Neuronal stem cell (in vitro differentiated cells): ENCODE data around the gene GPC5.
"Not testable (repeated sequence)": the region's sequence is repeated elsewhere in the genome, so short reads cannot be mapped to it uniquely, and the experiment has no call there.

Source experiments
- DNase-seq: peaks from one replicate; pipeline ENCODE4 v3.0.0-alpha.2; 2013; ENCODE audit warnings: low spot score
- H2AFZ ChIP-seq: one replicate; pipeline ENCODE4 v1.6.1; 2013; ENCODE audit warnings: mild to moderate bottlenecking, low read length, inconsistent platforms
- H2AK5ac ChIP-seq: 2 replicates; pipeline ENCODE4 v1.6.1; 2013; ENCODE audit warnings: low read depth, mild to moderate bottlenecking, inconsistent platforms, low read length, moderate library complexity, mixed read lengths
- H2BK120ac ChIP-seq: 2 replicates; pipeline ENCODE4 v1.6.1; 2013; ENCODE audit warnings: low read depth, mild to moderate bottlenecking, inconsistent platforms, low read length, moderate library complexity, mixed read lengths
- H2BK12ac ChIP-seq: one replicate; pipeline ENCODE4 v1.6.1; 2013; ENCODE audit warnings: low read length, inconsistent platforms
- H2BK15ac ChIP-seq: 2 replicates; pipeline ENCODE4 v1.6.1; 2013; ENCODE audit warnings: mild to moderate bottlenecking, low read length, inconsistent platforms, mixed read lengths
- H2BK5ac ChIP-seq: one replicate; pipeline ENCODE4 v1.6.1; 2013; ENCODE audit warnings: inconsistent platforms, mild to moderate bottlenecking, low read length, moderate library complexity
- H3K14ac ChIP-seq: one replicate; pipeline ENCODE4 v1.6.1; 2013; ENCODE audit warnings: low read length, inconsistent platforms
- H3K18ac ChIP-seq: 2 replicates; pipeline ENCODE4 v1.6.1; 2013; ENCODE audit warnings: low read length, inconsistent platforms
- H3K23ac ChIP-seq: 2 replicates; pipeline ENCODE4 v1.6.1; 2013; ENCODE audit warnings: low read depth, mild to moderate bottlenecking, mixed read lengths, low read length, inconsistent platforms; ENCODE audit not compliant: poor library complexity
- H3K27ac ChIP-seq: replicated peaks from 3 replicates; pipeline ENCODE4 v1.5.1; 2013; ENCODE audit warnings: low read length, inconsistent platforms
- H3K27me3 ChIP-seq, 3 experiments: 2 replicates each; pipeline ENCODE4 v1.6.1; 2013; ENCODE audit warnings: low read length in 3 of 3, mild to moderate bottlenecking in 2 of 3, inconsistent platforms in 1 of 3, low read depth in 1 of 3, mixed read lengths in 1 of 3, moderate library complexity in 1 of 3; ENCODE audit not compliant: control insufficient read depth in 3 of 3, insufficient read depth in 3 of 3
- H3K36me3 ChIP-seq, 2 donors: replicated peaks in 1 of 2; 2 replicates each; pipeline ENCODE4 v1.6.1; 2013; ENCODE audit warnings: low read length in 2 of 2; ENCODE audit not compliant: control insufficient read depth in 2 of 2, insufficient read depth in 2 of 2
- H3K4ac ChIP-seq: 2 replicates; pipeline ENCODE4 v1.6.1; 2013; ENCODE audit warnings: inconsistent platforms, mild to moderate bottlenecking, low read length, moderate library complexity
- H3K4me1 ChIP-seq, 2 donors: 1 replicate in 1 of 2; 2 replicates in 1 of 2; pipeline ENCODE4 v1.6.1; 2013; ENCODE audit warnings: low read length in 2 of 2, low read depth in 1 of 2; ENCODE audit not compliant: control insufficient read depth in 2 of 2, insufficient read depth in 1 of 2
- H3K4me2 ChIP-seq: one replicate; pipeline ENCODE4 v1.6.1; 2013; ENCODE audit warnings: mild to moderate bottlenecking, low read length, inconsistent platforms; ENCODE audit not compliant: insufficient read depth, poor library complexity, severe bottlenecking
- H3K4me3 ChIP-seq, 2 donors: 2 replicates each; pipeline ENCODE4 v1.5.1; 2013; ENCODE audit warnings: low read length in 2 of 2, mild to moderate bottlenecking in 2 of 2, inconsistent platforms in 1 of 2, moderate library complexity in 1 of 2
- H3K79me1 ChIP-seq: one replicate; pipeline ENCODE4 v1.6.1; 2013; ENCODE audit warnings: low read depth, mild to moderate bottlenecking, inconsistent platforms, low read length, moderate library complexity
- H3K9ac ChIP-seq: one replicate; pipeline ENCODE4 v1.6.1; 2013; ENCODE audit warnings: mild to moderate bottlenecking, low read depth, low read length, inconsistent platforms; ENCODE audit not compliant: poor library complexity
- H3K9me3 ChIP-seq, 2 donors: replicated peaks in 1 of 2; 2 replicates each; pipeline versions ENCODE3 to v1.6.1; 2013; ENCODE audit warnings: low read length in 2 of 2, mild to moderate bottlenecking in 2 of 2, inconsistent platforms in 1 of 2, low read depth in 1 of 2, mixed read lengths in 1 of 2, moderate library complexity in 1 of 2; ENCODE audit not compliant: control insufficient read depth in 2 of 2, insufficient read depth in 1 of 2
- H4K8ac ChIP-seq: one replicate; pipeline ENCODE4 v1.6.1; 2013; ENCODE audit warnings: low read depth, mild to moderate bottlenecking, inconsistent platforms, low read length, moderate library complexity
- H4K91ac ChIP-seq: one replicate; pipeline ENCODE4 v1.6.1; 2013; ENCODE audit warnings: low read length, low read depth, mild to moderate bottlenecking, inconsistent platforms; ENCODE audit not compliant: poor library complexity
- WGBS, 2 donors: extraction: QIAGEN DNeasy Blood & Tissue Kit; methylation state at CpG; one replicate each; pipeline ENCODE4 v1.1.7; 2013; ENCODE audit warnings: missing lambda C conversion rate in 2 of 2, mixed read lengths in 1 of 2; ENCODE audit not compliant: insufficient read length in 2 of 2, insufficient replicate concordance in 1 of 2; ENCODE audit errors: extremely low coverage in 2 of 2; 5-methylcytosine and 5-hydroxymethylcytosine counted together

The GPC5 gene

GRCh38 chr13:91792054-91792453 is 393.6 kb downstream of the GPC5 start:
- no peaks in the 10 kb centered on the region for H3K4me1 ChIP-seq

GRCh38 chr13:91797567-91797966 is 399.1 kb downstream of the GPC5 start:
- Histone ChIP-seq H3K4ac (no peak overlapping the region), H3K14ac (no peak overlapping the region), H3K36me3 (no peaks in the 10 kb centered on the region), H3K9me3 (peaks cover 0 to 1% of the 10 kb centered on the region in 2 donors), H2BK12ac (no peak overlapping the region), H3K4me3 (no peak overlapping the region), H4K8ac (no peak overlapping the region), H3K18ac (no peak overlapping the region), H2AK5ac (no peak overlapping the region), H4K91ac (no peak overlapping the region), H2BK5ac (no peak overlapping the region), H3K79me1 (no peaks in the 10 kb centered on the region), H3K4me1 (no peaks in the 10 kb centered on the region), H3K27ac (no peak overlapping the region), H3K23ac (no peak overlapping the region), H2BK15ac (no peak overlapping the region), H3K9ac (no peak overlapping the region), H3K4me2 (no peak overlapping the region), H3K27me3 (no peaks in the 10 kb centered on the region), H2BK120ac (no peak overlapping the region), H2AFZ (no peak overlapping the region)
- DNase-seq, result no peak
- no CpG with 5 or more reads among the region's 11 CpGs for WGBS, 2 donors

More at GRCh38 chr13:91792054-91792453, 393.6 kb downstream of the GPC5 start:
- H2BK120ac ChIP-seq, result no peak overlapping the region
- no peak overlapping the region for H3K23ac ChIP-seq
- H4K8ac ChIP-seq, result no peak overlapping the region
- H3K4me3 ChIP-seq, result no peak overlapping the region
- H3K79me1 ChIP-seq, result no peaks in the 10 kb centered on the region
- H3K27ac ChIP-seq, result no peak overlapping the region
- no peak overlapping the region for H3K4me2 ChIP-seq
- H3K9me3 ChIP-seq, result no peaks in the 10 kb centered on the region
- no peak overlapping the region for H2BK5ac ChIP-seq
- no peak overlapping the region for H3K9ac ChIP-seq
- H3K18ac ChIP-seq, result no peak overlapping the region
- WGBS, 2 donors, result no CpG with 5 or more reads among the region's 1 CpG
- no peak overlapping the region for H3K14ac ChIP-seq
- H3K27me3 ChIP-seq, result no peaks in the 10 kb centered on the region
- H2AFZ ChIP-seq, result no peak overlapping the region
- no peak overlapping the region for H3K4ac ChIP-seq
- DNase-seq, result no peak
- H2BK15ac ChIP-seq, result no peak overlapping the region
- no peak overlapping the region for H2BK12ac ChIP-seq
- no peaks in the 10 kb centered on the region for H3K36me3 ChIP-seq
- H2AK5ac ChIP-seq, result no peak overlapping the region
- H4K91ac ChIP-seq, result no peak overlapping the region

GRCh38 chr13:91798338-91798737 is 399.9 kb downstream of the GPC5 start:
- no CpG with 5 or more reads among the region's 3 CpGs for WGBS, 2 donors
- not testable (repeated sequence) for H3K23ac ChIP-seq

GRCh38 chr13:91801772-91802171 is 403.4 kb downstream of the GPC5 start:
- not testable (repeated sequence) for H4K8ac ChIP-seq, H3K4ac ChIP-seq, H3K79me1 ChIP-seq, H4K91ac ChIP-seq, H2AK5ac ChIP-seq, H3K4me3 ChIP-seq, H3K9ac ChIP-seq, H2AFZ ChIP-seq, H3K27me3 ChIP-seq, H3K18ac ChIP-seq, H3K4me1 ChIP-seq, H3K36me3 ChIP-seq, H2BK12ac ChIP-seq, H3K27ac ChIP-seq, DNase-seq, H3K14ac ChIP-seq, H3K9me3 ChIP-seq, H2BK120ac ChIP-seq, H2BK15ac ChIP-seq, H3K23ac ChIP-seq, H2BK5ac ChIP-seq, H3K4me2 ChIP-seq
- no CpG with 5 or more reads among the region's 3 CpGs for WGBS, 2 donors

More at GRCh38 chr13:91798338-91798737, 399.9 kb downstream of the GPC5 start:
- H4K8ac ChIP-seq, H3K4me1 ChIP-seq, H3K4ac ChIP-seq, DNase-seq, H3K9ac ChIP-seq, H3K14ac ChIP-seq, H2BK12ac ChIP-seq, H2BK5ac ChIP-seq, H2AFZ ChIP-seq, H4K91ac ChIP-seq, H3K27me3 ChIP-seq, H3K4me3 ChIP-seq, H3K27ac ChIP-seq, H3K79me1 ChIP-seq, H2BK120ac ChIP-seq, H3K36me3 ChIP-seq, H2AK5ac ChIP-seq, H3K4me2 ChIP-seq, H2BK15ac ChIP-seq, H3K9me3 ChIP-seq, H3K18ac ChIP-seq: not testable (repeated sequence)
